Activated CD8-positive, alpha-beta memory T cell treated with anti-CD3 and anti-CD28 coated beads, Interleukin-2, amount 50 U/mL, for 1 hour (primary cell): ENCODE measurements around the gene FRMD8.
"Not testable (repeated sequence)": the region's sequence is repeated elsewhere in the genome, so short reads cannot be mapped to it uniquely, and the experiment has no call there.

ENCODE experiments used
- DNase-seq: peaks from one replicate; pipeline ENCODE4 v3.0.0-alpha.2; 2020; ENCODE audit errors: extremely low read depth

Gene FRMD8

DNA sequence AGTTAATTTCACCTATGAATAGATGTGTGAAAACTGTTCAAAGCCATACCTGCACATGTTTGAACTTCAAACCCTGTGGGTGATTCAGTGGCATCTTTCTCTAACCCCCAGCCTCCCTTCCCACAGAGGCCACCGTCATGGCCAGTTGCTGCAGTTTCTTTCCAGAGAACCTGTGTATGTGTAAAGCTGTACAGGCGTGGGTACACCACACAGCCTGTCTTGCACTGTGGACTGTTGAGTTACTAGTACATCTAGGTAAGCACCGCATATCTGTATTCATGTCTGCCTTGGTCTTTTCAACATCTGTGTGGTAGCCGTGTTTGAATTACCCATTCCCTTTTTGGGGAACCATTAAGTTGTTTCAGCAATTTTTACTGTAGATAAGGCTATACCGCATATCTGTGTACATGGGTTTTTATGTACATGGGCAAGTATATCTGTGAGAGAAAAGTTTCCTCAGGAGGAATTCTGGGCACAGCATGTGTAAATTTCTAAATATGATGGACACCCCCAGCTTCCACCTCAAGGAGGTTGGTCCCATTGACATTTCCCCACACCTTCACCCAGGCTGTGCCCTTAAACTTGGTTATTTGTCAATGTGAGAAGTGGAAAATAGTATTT is 50.1 kb downstream of the FRMD8 start:
- no peak for DNase-seq

GRCh38 chr11:65437436-65438227 is 51.2 kb downstream of the FRMD8 start:
- no peak for DNase-seq

DNA sequence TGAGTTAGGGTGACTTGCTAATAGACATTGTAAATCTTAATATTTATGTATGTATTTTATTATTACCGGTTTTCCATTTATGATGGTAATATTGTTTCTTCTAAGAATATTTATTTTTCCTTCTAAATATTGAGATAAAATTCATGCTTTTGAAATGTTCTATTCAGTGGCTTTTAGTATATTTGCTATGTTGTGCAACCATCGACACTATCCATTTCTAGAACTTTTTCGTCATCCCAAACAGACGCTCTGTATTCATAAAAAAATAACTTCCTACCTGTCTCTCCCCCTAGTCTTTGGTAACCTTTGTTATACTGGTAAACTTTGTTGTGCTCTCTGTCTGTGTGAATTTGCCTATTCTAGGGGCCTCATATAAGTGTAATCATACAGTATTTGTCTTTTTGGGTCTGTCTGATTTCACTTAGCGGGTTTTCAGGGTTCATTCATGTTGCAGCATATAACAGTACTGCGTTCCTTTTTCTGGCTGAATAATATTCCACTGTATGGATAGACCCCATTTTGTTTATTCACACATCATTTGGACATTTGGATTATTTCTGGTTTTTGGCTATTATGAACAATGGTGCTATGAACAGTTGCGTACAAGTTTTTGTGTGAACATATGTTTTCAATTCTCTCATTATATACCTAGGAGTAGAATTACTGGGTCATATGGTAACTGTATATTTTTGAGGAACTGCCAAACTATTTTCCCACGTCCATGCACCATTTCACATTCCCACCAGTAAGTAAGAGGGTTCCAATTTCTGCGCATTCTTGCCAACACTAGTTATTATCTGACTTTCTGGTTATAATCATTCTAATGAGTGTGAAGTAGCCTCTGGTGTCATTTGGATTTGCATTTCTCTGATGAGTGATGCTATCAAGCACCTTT is 52.1 kb downstream of the FRMD8 start:
- DNase-seq = no peak

GRCh38 chr11:65439331-65440181 is 53.1 kb downstream of the FRMD8 start:
- no peak for DNase-seq

GRCh38 chr11:65440831-65441499 is 54.5 kb downstream of the FRMD8 start:
- no peak for DNase-seq

DNA sequence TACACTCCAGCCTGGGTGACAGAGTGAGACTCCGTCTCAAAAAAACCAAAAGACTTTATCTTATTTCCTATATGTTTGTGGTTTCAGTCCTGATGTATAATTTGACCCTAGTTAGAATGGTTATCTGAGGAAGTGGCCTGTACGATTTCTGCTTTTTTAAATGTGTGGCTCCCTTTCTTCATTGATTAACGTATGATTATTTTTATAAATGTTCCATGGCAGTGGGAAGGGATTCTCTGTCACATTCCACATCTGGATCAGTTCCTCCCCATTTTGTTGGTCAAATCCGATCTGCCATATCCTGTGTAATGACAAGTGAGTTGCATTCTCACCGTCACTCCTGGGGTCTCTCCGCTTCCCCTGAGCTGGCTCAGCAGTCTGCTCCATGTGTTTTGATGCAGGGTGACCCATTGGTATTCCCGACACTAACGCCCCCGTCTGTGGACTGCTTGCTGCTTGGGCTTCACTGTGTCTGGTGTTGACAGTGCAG is 56.5 kb downstream of the FRMD8 start:
- DNase-seq = no peak

DNA sequence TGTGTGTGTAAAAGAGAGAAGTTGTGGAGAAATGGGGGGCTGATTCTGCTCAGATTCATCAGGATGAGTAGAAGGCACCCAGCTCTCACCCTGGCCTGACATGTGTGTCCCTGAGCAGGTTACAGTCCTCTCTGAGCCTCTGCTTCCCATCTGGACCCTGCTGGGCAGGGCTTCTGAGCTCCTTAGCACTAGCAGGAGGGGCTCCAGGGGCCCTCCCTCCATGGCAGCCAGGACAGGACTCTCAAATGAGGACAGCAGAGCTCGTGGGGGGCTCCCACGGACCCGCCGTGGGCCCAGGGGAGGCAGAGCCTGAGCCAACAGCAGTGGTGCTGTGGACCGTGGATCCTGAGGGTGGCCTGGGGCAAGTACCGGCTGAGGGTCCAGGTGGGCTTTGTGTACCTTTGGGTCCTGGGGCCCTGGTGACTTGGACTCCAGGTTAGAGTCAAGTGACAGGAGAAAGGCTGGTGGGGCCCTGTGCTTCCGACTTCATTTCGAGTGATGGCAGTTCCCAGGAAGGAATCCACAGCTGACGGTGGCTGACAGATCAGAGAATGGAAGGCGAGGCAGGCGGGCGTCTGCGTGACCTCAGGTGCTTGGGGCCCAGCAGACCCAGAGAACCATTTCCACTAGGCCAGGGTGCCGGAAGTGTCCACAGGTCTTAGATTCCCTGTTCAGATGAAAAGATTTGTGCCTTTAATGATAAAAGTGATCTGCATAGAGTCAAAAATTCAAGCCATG is 58.0 kb downstream of the FRMD8 start:
- DNase-seq = no peak

DNA sequence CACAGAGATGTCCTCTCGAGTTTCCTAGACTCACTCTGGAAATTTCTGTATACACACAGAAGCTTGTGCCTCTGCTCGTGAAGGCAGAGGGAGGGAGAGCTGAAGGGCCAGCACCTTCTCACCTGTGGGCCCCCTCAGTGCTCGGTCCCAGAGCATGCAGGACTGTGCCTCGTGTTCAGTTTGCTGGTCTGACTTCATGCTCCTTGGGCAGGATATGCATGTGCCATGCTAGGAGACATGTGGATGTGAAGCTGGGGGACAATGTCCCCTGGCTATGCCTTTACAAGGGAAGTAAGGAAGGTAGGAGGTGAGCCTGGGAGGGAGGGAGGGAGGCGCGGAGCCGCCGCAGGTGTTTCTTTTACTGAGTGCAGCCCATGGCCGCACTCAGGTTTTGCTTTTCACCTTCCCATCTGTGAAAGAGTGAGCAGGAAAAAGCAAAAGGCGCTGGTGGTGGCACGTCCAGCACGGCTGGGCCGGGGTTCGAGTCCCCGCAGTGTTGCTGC is 58.7 kb downstream of the FRMD8 start:
- no peak for DNase-seq

DNA sequence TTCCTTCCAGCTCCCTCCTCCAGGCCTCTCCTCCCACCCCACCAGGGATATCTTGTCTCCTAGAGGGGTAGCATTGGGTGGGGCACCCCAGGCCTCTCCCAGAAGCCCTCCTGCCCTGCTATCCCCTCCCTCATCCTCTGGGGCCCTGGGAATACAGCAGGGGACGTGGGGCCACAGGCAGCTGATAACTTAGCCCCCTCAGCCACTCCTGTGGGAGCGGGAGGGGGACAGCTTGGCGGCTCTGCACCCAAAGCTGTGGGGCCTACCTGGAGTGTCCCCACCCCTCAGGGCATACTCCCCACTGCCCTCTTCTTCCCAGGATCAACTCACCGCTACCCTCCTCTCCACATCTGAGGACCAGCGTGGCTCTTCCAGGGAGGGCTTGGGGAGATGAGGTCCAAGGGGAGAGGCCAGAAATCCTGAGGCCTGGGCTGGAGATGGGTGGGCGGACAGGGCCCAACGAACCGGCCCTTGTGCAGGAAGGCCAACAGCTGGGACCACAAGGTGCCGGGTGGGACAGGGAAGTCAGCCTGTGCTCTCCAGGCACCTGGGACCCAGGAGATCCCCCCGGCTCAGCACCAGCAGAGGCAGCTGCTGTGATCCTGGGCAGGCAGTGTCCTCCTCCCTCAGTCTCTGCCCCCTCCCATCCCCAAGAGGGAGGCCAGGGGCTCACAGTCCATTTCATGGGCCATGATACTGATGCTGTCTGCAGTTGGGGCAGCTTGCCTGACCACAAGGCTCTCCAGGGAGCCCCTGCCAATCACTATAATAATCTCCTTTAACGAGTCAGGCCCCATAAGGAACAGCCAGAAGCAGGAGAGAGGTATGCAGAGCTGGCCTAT is 59.4 kb downstream of the FRMD8 start:
- DNase-seq = no peak

DNA sequence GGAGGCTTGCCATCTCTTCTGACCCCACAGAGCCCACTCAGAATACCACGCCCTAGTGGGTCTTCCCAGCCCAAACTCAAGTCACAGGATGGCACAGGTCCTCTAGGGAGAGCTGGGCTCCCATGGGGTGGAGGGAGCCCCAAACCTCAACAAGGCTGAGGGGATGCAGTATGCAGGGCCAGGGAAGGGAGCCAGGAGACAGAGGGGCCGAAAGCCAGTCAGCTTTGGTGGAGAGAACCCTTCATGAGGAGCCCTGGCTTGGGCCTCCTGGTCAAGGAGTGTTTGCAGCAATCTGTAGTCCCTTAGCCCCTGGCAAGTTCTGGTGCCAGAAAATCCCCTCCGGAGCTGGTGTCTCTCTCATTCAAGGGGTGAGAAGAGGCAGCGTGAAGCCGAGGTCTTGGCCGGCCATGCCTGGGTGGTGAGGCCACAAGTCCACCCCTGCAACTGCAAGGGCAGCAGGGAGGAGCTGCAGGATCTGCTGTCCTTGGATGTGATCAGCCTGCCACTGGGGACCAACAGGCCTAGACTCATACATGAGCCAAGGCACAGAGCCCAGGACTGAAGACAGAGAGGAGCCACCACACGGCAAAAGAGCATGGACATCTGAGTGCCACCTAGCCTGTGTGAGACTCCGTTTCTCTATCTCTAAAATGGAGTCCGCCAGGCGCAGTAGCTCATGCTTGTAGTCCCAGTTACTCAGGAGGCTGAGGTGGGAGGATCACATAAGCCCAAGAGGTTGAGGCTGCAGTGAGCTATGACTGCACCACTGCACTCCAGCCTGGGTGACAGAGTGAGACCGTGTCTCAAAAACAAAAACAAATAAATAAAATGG is 60.2 kb downstream of the FRMD8 start:
- DNase-seq = no peak

DNA sequence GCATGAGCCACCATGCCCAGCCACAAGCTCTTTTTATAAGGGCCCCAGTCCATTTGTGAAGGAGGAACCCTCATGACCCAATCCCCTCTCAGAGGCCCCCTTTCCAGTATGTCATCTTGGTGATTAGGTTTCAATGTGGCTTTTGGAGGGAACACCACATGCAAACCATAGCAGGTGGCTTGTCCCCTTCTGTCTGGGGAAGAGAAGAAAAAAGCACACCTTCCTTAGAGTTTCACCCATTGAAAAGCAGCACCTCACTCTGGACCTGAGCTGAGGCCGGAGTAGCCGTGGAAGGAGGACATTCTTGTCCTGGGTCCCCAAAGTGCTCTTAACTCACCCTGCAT is 61.6 kb downstream of the FRMD8 start:
- no peak for DNase-seq

DNA sequence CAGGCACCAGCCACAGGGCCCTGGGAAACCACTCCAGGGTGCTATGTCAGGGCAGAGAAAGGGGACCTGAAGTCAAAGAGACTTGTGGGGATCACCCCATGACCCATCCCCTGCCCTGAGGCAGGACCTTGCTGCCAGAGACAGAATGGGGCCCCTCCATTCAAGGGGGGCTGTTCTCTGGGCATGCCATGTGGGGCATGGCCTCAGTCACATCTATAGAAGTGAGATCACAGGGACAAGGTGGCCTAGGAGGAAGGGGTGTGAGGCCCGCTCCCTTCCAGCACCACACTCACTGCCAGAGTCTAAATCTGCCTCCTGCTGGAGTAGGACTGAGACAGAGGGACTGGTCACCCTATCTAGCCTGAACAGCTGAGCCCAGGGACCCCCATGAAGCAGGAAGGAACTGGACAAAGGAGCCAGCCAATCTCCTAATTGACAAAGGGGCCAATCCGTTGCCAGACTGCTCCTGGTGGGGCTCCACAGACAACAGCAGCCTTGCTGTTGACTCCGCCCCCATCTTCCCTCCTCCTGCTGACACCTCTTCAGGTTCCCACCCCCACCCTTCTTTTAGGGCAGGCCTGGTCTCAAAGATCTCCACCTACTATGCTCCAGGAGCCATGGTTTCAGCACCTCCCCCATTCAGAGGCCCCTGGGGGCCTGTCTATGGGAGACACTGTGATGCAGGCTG is 62.1 kb downstream of the FRMD8 start:
- DNase-seq = no peak

GRCh38 chr11:65451301-65451700 is 64.9 kb downstream of the FRMD8 start:
- DNase-seq = not testable (repeated sequence)

DNA sequence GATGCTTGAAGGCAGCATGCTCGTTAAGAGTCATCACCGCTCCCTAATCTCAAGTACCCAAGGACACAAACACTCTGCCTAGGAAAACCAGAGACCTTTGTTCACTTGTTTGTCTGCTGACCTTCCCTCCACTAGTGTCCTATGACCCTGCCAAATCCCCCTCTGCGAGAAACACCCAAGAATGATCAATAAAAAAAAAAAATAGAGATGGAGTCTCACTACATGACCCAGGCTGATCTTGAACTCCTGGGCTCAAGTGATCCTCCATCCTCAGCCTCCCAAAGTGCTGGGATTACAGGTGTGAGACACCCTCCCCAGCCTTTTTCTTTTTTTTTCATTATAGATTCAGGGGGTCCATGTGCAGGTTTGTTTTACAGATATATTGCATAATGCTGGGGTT is 65.8 kb downstream of the FRMD8 start:
- DNase-seq = not testable (repeated sequence)

GRCh38 chr11:65452806-65453490 is 66.5 kb downstream of the FRMD8 start:
- DNase-seq = no peak

GRCh38 chr11:65454311-65454695 is 67.9 kb downstream of the FRMD8 start:
- DNase-seq = no peak
